Measurements from ENCODE around the gene ATF5.

ATF5 gene

GRCh38 chr19:49889038-49889686 lies 39.8 kb upstream of the ATF5 start:
- no peak for TF ChIP-seq CTCF (conservative IDR thresholded peaks at IDR 0.05; ENCODE audit: control insufficient read depth, insufficient read depth, low read depth, low read length)

DNA sequence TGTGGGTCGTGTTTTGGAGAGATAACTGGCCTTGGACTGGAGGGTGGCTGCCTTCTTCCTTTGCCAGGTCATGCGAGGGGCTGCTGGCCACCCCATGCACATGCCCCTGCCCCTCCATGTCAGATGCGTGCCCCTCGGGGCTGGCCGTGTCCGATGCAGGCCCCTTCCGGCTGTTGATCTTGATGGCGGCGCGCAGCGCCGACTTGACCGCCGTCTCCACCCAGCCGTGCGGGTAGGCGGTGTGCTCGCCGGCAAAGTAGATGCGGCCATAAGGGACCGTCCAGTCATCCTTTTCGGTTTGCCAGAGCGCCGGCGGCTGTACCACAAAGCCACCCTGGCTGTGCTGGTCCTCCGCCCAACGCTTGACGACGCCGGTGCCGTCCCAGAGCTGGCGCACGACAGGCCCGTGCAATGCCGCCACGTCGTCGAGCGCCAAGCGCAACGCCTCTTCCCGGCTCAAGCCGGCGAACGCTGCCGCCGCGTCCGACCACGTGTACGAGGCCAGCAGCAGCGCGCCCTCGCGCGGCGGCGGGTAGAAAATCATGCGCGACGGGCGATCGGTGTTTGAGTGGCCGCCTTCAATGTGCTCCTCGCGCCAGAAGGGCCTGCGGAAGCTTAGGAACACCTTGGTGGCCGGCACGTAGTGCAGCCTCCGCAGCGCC lies 39.2 kb upstream of the ATF5 start:
- TF ChIP-seq CTCF (conservative IDR thresholded peaks at IDR 0.05; ENCODE audit: control insufficient read depth, insufficient read depth, low read depth, low read length), result peak; percentile 53
- DNase-seq (ENCODE audit: low read depth), result peak; percentile 74

More at GRCh38 chr19:49889038-49889686, 39.8 kb upstream of the ATF5 start:
- no peak for DNase-seq (ENCODE audit: low read depth)
- H3K4me3 ChIP-seq (ENCODE audit: control insufficient read depth, low read depth, low read length), result no peak overlapping the region

DNA sequence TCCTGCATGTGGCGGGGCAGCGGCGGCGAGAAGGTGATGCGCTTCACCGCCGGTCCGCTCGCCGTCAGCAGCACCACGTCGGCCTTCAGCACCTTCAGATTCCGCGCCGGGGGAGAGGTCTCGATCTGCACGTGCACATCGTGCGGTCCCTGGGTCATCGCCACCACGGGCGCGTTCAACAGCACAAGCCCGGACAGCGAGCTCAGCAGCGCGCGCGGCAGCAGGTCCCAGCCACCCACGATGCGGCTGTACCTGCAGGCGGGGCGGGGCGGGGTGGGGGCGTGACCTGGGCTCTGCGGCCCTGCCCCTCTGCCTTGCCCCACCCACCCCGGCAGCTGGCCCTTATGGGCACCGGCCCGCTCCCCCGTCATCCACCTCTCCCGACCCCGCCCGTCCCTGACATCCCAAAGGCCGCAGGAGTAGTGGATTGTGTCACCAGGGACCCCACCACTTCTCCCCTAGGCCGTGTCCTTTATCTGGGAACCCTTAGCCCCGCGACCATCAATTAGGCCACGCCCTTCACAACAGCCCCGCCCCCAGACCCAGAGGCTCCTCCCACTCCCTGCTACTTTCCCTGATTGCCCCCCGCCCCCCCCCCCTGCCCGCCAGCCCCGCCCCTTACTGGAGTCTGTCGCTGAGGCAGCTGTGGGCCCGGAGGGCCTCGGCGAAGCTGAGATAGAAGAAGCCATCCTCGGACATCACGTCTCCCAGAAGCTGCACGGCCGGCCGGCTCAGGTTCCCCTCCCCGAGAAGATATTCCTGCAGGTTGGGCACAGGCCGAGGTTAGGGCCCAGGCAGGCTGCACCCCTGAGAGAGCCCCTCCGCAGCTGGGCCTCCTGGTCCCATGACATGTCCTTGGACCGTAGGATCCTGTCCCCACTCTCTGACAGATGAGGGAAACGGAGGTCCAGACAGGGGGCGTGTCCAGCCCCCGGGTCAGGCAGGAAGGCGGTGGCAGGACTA lies 38.4 kb upstream of the ATF5 start:
- no peak for DNase-seq (ENCODE audit: low read depth)
- TF ChIP-seq CTCF (conservative IDR thresholded peaks at IDR 0.05; ENCODE audit: control insufficient read depth, insufficient read depth, low read depth, low read length), result no peak
- no peak overlapping the region for H3K4me3 ChIP-seq (ENCODE audit: control insufficient read depth, low read depth, low read length)

More for the DNA sequence above, 39.2 kb upstream of the ATF5 start:
- no peak overlapping the region for H3K4me3 ChIP-seq (ENCODE audit: control insufficient read depth, low read depth, low read length)

DNA sequence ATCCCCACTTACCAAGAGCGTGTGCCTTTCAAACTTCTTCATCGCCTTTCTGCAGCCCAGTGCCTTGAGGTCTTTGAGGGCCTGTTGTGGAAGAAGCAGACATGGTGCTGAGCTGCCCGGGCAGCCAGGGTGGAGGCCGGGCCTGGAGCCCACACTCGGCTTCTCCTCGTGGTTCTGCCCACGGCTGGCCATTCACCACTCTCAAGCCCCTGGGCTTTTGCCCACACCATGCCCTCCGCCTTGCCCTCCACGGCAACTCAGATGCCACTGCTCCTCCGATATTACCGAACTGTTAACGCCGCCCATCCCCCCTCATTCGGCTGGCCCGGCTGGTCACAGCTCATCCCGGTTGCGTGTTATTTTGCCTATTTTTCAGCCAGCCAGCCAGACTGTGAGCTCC lies 37.6 kb upstream of the ATF5 start:
- no peak for DNase-seq (ENCODE audit: low read depth)
- H3K4me3 ChIP-seq (ENCODE audit: control insufficient read depth, low read depth, low read length), result no peak overlapping the region
- no peak for TF ChIP-seq CTCF (conservative IDR thresholded peaks at IDR 0.05; ENCODE audit: control insufficient read depth, insufficient read depth, low read depth, low read length)

GRCh38 chr19:49892716-49893115 lies 36.3 kb upstream of the ATF5 start:
- no peak for DNase-seq (ENCODE audit: low read depth)
- H3K4me3 ChIP-seq (ENCODE audit: control insufficient read depth, low read depth, low read length), result no peak overlapping the region
- TF ChIP-seq CTCF (conservative IDR thresholded peaks at IDR 0.05; ENCODE audit: control insufficient read depth, insufficient read depth, low read depth, low read length), result no peak

GRCh38 chr19:49894011-49894664 lies 34.9 kb upstream of the ATF5 start:
- H3K4me3 ChIP-seq (ENCODE audit: control insufficient read depth, low read depth, low read length), result no peak overlapping the region
- TF ChIP-seq CTCF (conservative IDR thresholded peaks at IDR 0.05; ENCODE audit: control insufficient read depth, insufficient read depth, low read depth, low read length), result no peak
- DNase-seq (ENCODE audit: low read depth), result no peak
